ENCODE measurements around the gene TAS2R13.

TAS2R13 gene

GRCh38 chr12:10909462-10909861, at the start of gene TAS2R13:
TSS of gene TAS2R13 (minus strand) at chr12:10909562. CDS start at chr12:10909298, 264 bp downstream.
- DNase-seq: no peak

- DNase-seq: no peak
Observed at GRCh38 chr12:10957741-10958140, 48.4 kb upstream of the TAS2R13 start.

- DNase-seq: no peak
Observed at GRCh38 chr12:10956085-10956484, 46.7 kb upstream of the TAS2R13 start.

GRCh38 chr12:10952645-10953044, 43.3 kb upstream of the TAS2R13 start:
- DNase-seq: no peak

GRCh38 chr12:10943167-10943566, 33.8 kb upstream of the TAS2R13 start:
- DNase-seq: no peak

GRCh38 chr12:10941916-10942607, 32.7 kb upstream of the TAS2R13 start:
- DNase-seq: no peak

GRCh38 chr12:10941369-10941768, 32.0 kb upstream of the TAS2R13 start:
- no peak for DNase-seq

GRCh38 chr12:10940389-10940788, 31.0 kb upstream of the TAS2R13 start:
- no peak for DNase-seq

GRCh38 chr12:10939163-10939562, 29.8 kb upstream of the TAS2R13 start, which contains the start of gene TAS2R14:
TSS of gene TAS2R14 (minus strand) at chr12:10939263. CDS start at chr12:10939207, 56 bp downstream.
- no peak for DNase-seq

GRCh38 chr12:10936506-10936905, 27.1 kb upstream of the TAS2R13 start:
- no peak for DNase-seq

GRCh38 chr12:10928746-10929286, 19.5 kb upstream of the TAS2R13 start, which contains the start of gene PRH2:
TSS of gene PRH2 (plus strand) at chr12:10929236. CDS start at chr12:10929274, 38 bp downstream.
- no peak for DNase-seq

GRCh38 chr12:10926269-10926668, 16.9 kb upstream of the TAS2R13 start:
- no peak for DNase-seq

GRCh38 chr12:10919809-10920208, 10.4 kb upstream of the TAS2R13 start:
- no peak for DNase-seq

GRCh38 chr12:10910380-10910779, 1.0 kb upstream of the TAS2R13 start:
- DNase-seq: no peak

GRCh38 chr12:10904686-10905085, 4.7 kb downstream of the TAS2R13 start:
- no peak for DNase-seq

GRCh38 chr12:10901427-10901826, 7.9 kb downstream of the TAS2R13 start:
- no peak for DNase-seq

- no peak for DNase-seq
Observed at GRCh38 chr12:10900972-10901371, 8.4 kb downstream of the TAS2R13 start.

- no peak for DNase-seq
Observed at GRCh38 chr12:10900530-10900929, 8.8 kb downstream of the TAS2R13 start.

GRCh38 chr12:10896854-10897253, 12.5 kb downstream of the TAS2R13 start:
- no peak for DNase-seq

GRCh38 chr12:10891937-10892336, 17.4 kb downstream of the TAS2R13 start:
- DNase-seq: no peak

- DNase-seq: no peak
Observed at GRCh38 chr12:10889226-10889625, 20.1 kb downstream of the TAS2R13 start.

- no peak for DNase-seq
Observed at GRCh38 chr12:10884086-10884725, 25.2 kb downstream of the TAS2R13 start, which contains the start of gene PRH1. TSS of gene PRH1 (minus strand) at chr12:10884255. CDS start at chr12:10884217, 38 bp downstream.

GRCh38 chr12:10873378-10873777, 36.0 kb downstream of the TAS2R13 start:
- DNase-seq: no peak

- DNase-seq: no peak
Observed at GRCh38 chr12:10867381-10867780, 42.0 kb downstream of the TAS2R13 start.
